ENCODE results near the gene DHX38.

DNA sequence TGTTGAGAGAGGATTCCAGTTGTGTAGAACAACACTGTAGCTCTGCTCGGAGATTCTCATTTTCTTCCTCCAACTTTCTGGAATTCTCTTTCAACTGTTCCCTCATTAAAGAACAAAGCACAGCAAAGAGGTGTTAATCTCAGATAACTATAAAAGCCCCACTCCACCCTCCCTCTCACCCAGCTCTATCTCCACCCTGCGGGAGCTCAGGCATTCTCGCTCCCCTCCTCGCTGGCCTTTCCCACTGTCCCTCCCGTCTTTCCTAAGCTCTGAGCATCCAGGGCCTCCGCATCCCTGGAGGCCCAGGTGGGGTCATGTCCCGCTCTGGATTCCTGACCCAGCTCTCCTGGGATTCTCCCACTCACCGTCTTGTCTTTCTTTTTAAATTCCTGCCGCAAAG, 35.1 kb downstream of the DHX38 start:
- no peak for TF ChIP-seq SUZ12 (IDR thresholded peaks at IDR 0.05)
- TF ChIP-seq LEF1 (IDR thresholded peaks at IDR 0.05; ENCODE audit: borderline replicate concordance), result no peak
- TF ChIP-seq SP1 (IDR thresholded peaks at IDR 0.05), result no peak
